ENCODE results near the gene SAE1.

GRCh38 chr19:47172666-47173455, 42.2 kb downstream of the SAE1 start:
- no peak for TF ChIP-seq CTCF (conservative IDR thresholded peaks at IDR 0.05; ENCODE audit: low read depth in 2 of 2)
- TF ChIP-seq REST (IDR thresholded peaks at IDR 0.05; ENCODE audit: unreplicated experiment) = no peak
- TF ChIP-seq JUNB (IDR thresholded peaks at IDR 0.05; ENCODE audit: unreplicated experiment) = no peak
- TF ChIP-seq ZNF462 (CRISPR knock-in tag; IDR thresholded peaks at IDR 0.05) = no peak

Data from GM23338 (cell line).